PFSK-1 (cell line): ENCODE data around the gene KRTAP6-2.

Source experiments
- POLR2AphosphoS5 ChIP-seq: IDR thresholded peaks from 2 replicates; pipeline ENCODE4 v1.6.1; 2012; ENCODE audit warnings: low read depth, mild to moderate bottlenecking, control low read depth, low read length, moderate library complexity
- SIN3A ChIP-seq: IDR thresholded peaks from 2 replicates; pipeline ENCODE4 v1.6.1; 2012; ENCODE audit warnings: mild to moderate bottlenecking, low read length, moderate library complexity, borderline replicate concordance; ENCODE audit not compliant: insufficient read depth
- TAF1 ChIP-seq: IDR thresholded peaks from 2 replicates; pipeline ENCODE4 v1.6.1; 2012; ENCODE audit warnings: low read length, control low read depth, borderline replicate concordance; ENCODE audit not compliant: insufficient read depth
- TF ChIP-seq, protein P1 (sequence below), 2 experiments: IDR thresholded peaks; 2 replicates each; pipeline versions ENCODE4 v1.6.1 to v1.8.0; 2011 to 2012; ENCODE audit warnings: low read depth in 2 of 2, low read length in 2 of 2, control low read depth in 1 of 2, inconsistent platforms in 1 of 2, mild to moderate bottlenecking in 1 of 2, moderate library complexity in 1 of 2; ENCODE audit not compliant: insufficient read depth in 1 of 2

DNA sequence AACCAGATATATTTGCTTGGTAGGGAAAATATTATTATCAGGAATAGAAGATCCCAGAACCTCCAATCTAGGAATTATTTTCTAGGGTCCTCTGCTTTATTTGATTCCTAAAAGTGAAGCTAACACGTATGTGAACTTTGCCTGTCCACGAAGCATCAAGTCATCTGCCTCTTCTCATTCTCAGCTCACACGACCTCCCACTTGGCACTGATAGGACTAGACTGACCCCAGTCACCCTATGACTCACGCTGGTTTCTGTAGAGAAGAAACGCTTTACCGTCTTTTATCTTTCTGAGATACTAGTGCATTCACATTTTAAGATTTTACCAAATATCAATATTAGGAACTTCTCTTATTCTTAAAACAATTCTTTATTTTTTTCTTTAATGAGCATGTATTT lies 35.6 kb downstream of the KRTAP6-2 start:
- TF ChIP-seq, protein P1, sequence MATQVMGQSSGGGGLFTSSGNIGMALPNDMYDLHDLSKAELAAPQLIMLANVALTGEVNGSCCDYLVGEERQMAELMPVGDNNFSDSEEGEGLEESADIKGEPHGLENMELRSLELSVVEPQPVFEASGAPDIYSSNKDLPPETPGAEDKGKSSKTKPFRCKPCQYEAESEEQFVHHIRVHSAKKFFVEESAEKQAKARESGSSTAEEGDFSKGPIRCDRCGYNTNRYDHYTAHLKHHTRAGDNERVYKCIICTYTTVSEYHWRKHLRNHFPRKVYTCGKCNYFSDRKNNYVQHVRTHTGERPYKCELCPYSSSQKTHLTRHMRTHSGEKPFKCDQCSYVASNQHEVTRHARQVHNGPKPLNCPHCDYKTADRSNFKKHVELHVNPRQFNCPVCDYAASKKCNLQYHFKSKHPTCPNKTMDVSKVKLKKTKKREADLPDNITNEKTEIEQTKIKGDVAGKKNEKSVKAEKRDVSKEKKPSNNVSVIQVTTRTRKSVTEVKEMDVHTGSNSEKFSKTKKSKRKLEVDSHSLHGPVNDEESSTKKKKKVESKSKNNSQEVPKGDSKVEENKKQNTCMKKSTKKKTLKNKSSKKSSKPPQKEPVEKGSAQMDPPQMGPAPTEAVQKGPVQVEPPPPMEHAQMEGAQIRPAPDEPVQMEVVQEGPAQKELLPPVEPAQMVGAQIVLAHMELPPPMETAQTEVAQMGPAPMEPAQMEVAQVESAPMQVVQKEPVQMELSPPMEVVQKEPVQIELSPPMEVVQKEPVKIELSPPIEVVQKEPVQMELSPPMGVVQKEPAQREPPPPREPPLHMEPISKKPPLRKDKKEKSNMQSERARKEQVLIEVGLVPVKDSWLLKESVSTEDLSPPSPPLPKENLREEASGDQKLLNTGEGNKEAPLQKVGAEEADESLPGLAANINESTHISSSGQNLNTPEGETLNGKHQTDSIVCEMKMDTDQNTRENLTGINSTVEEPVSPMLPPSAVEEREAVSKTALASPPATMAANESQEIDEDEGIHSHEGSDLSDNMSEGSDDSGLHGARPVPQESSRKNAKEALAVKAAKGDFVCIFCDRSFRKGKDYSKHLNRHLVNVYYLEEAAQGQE (IDR thresholded peaks at IDR 0.05; ENCODE audit: insufficient read depth in 1 of 2, low read depth in 2 of 2, low read length in 2 of 2): no peak
- no peak for TF ChIP-seq POLR2AphosphoS5
- no peak for TF ChIP-seq SIN3A
- TF ChIP-seq TAF1: no peak
